Vagina (tissue), 2 donors: Measurements from ENCODE around the gene NR3C2. TPM values are rescaled to one million over a fixed set of nuclear protein-coding genes. Genes with fewer than 3 reads are reported as not detected.

Source experiments
- DNase-seq, 2 donors: peaks; one replicate each; pipeline ENCODE4 v3.0.0-alpha.2; 2017; ENCODE audit errors: extremely low spot score in 2 of 2
- H3K27ac ChIP-seq: fragments of 200-600 bp; sonication (generic); one replicate; pipeline ENCODE4 v1.5.1; 2019
- H3K27me3 ChIP-seq: fragments of 200-600 bp; sonication (generic); one replicate; pipeline ENCODE4 v1.5.1; 2019
- H3K36me3 ChIP-seq, 2 donors: fragments of 200-600 bp; sonication (generic); one replicate each; pipeline ENCODE4 v1.5.1; 2017 to 2019
- H3K4me1 ChIP-seq: fragments of 200-600 bp; sonication (generic); one replicate; pipeline ENCODE4 v1.5.1; 2019
- H3K4me3 ChIP-seq, 2 donors: fragments of 200-600 bp; sonication (generic); 1 replicate in 1 of 2; 2 replicates in 1 of 2; pipeline ENCODE4 v1.5.1; 2016 to 2019
- H3K9me3 ChIP-seq: fragments of 200-600 bp; sonication (generic); one replicate; pipeline ENCODE4 v1.5.1; 2019
- POLR2A ChIP-seq, 2 donors: fragments of 450-650 bp; IDR thresholded peaks; one replicate each; pipeline ENCODE4 v1.6.1; 2017; ENCODE audit warnings: antibody characterized with exemption in 2 of 2, mild to moderate bottlenecking in 2 of 2, moderate library complexity in 2 of 2
- POLR2AphosphoS5 ChIP-seq, 2 donors: sonication (generic); formaldehyde crosslinking; IDR thresholded peaks; one replicate each; pipeline ENCODE4 v1.9.0; 2017; ENCODE audit warnings: antibody characterized with exemption in 2 of 2, mild to moderate bottlenecking in 2 of 2, low read depth in 1 of 2; ENCODE audit not compliant: insufficient read depth in 1 of 2
- intact Hi-C: fragments of 100-400 bp; cut with DNase I; formaldehyde crosslinking; loops from one replicate; pipeline ENCODE4 v1.15.1; 2023
- total RNA-seq: library from RNA; depleted of rRNA; stranded (reverse); fragments of >200 nt; gene quantifications from one replicate; pipeline ENCODE4 v1.2.3, GENCODE V29; 2016
- TF ChIP-seq, protein P1 (sequence below), 3 experiments: fragments of 450-650 bp in 2 of 3; fragments of 200-600 bp in 1 of 3; sonication (generic) in 1 of 3; IDR thresholded peaks; one replicate each; pipeline ENCODE4 v1.5.1; 2017 to 2019; ENCODE audit warnings: antibody characterized with exemption in 3 of 3, mild to moderate bottlenecking in 2 of 3, moderate library complexity in 2 of 3

Gene NR3C2
- total RNA-seq, 1 donor from 2014 or later, result 9.6 TPM

DNA sequence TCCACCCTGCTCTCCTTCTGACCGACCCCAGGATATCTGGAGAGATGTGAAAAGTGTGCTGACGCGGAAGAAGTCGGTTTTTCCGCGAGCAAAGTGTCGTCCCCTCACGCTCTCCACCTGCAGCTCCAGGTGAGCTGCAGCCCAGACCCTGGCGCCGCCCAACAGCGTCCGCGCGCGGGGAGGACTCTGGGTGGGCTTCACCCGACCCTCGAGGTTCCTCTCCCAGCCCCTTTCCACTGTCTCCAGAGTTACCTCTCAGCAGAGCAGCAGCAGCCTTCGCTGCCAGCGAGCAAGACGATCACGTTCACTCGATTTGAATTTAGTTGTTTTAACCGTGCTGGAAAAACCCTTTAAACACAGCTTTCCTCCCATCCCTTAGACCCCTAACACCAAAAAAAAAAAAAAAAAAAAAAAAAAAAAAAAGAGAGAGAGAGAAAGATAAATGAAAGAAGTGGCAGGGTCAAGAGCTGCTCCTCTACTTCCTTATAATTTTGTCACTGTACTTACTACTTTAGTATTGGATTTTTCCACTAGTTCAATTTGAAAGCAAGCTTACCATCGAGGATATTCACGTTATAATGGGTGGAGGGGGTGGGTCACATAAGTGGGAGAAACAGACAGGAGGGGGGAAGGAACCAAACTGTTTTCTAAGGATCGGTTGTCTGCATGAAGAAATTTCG lies 758 bp upstream of the NR3C2 start:
- peak overlapping the region; percentile 94 for H3K27ac ChIP-seq
- DNase-seq, result no peak
- H3K4me1 ChIP-seq, result peaks cover 48% of the 10 kb centered on the region
- peak overlapping the region; percentile 87 to 92 for H3K4me3 ChIP-seq
- H3K9me3 ChIP-seq, result no peaks in the 10 kb centered on the region
- no peaks in the 10 kb centered on the region for H3K36me3 ChIP-seq
- intact Hi-C loops, result no loop called here
- H3K27me3 ChIP-seq, result no peaks in the 10 kb centered on the region
- TF ChIP-seq, protein P1, sequence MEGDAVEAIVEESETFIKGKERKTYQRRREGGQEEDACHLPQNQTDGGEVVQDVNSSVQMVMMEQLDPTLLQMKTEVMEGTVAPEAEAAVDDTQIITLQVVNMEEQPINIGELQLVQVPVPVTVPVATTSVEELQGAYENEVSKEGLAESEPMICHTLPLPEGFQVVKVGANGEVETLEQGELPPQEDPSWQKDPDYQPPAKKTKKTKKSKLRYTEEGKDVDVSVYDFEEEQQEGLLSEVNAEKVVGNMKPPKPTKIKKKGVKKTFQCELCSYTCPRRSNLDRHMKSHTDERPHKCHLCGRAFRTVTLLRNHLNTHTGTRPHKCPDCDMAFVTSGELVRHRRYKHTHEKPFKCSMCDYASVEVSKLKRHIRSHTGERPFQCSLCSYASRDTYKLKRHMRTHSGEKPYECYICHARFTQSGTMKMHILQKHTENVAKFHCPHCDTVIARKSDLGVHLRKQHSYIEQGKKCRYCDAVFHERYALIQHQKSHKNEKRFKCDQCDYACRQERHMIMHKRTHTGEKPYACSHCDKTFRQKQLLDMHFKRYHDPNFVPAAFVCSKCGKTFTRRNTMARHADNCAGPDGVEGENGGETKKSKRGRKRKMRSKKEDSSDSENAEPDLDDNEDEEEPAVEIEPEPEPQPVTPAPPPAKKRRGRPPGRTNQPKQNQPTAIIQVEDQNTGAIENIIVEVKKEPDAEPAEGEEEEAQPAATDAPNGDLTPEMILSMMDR (IDR thresholded peaks at IDR 0.05), result no peak
- peak in 1 of 2 donors; percentile 84 for TF ChIP-seq POLR2AphosphoS5 (IDR thresholded peaks at IDR 0.05; ENCODE audit: insufficient read depth in 1 of 2, low read depth in 1 of 2)

DNA sequence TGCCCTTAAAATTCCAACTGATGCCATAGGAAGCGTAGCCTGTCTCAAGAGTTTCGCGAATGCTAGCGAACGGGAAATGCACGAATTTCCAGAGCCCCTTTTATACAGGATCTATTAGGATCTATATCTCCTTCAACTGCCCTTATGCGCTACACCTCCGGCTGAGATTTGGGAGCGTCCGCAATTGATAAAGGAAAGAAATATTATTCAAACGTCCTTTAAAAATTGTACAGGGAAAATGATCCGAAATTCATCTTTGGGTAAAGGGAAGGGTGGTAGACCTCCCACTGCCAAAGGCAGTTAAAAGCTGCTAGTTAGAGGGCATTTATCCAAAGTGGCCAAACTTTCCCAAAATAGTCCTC lies 609 bp downstream of the NR3C2 start:
- H3K4me3 ChIP-seq, result peak overlapping the region; percentile 87 to 92
- DNase-seq, result no peak
- intact Hi-C loops, result no loop called here
- H3K27ac ChIP-seq, result peak overlapping the region; percentile 88
- H3K36me3 ChIP-seq, result no peaks in the 10 kb centered on the region
- no peak for TF ChIP-seq POLR2A (IDR thresholded peaks at IDR 0.05)
- no peak for TF ChIP-seq POLR2AphosphoS5 (IDR thresholded peaks at IDR 0.05; ENCODE audit: insufficient read depth in 1 of 2, low read depth in 1 of 2)
- TF ChIP-seq, protein P1 (IDR thresholded peaks at IDR 0.05), result no peak
- H3K27me3 ChIP-seq, result no peaks in the 10 kb centered on the region
- H3K4me1 ChIP-seq, result peaks cover 37% of the 10 kb centered on the region
- H3K9me3 ChIP-seq, result no peaks in the 10 kb centered on the region

DNA sequence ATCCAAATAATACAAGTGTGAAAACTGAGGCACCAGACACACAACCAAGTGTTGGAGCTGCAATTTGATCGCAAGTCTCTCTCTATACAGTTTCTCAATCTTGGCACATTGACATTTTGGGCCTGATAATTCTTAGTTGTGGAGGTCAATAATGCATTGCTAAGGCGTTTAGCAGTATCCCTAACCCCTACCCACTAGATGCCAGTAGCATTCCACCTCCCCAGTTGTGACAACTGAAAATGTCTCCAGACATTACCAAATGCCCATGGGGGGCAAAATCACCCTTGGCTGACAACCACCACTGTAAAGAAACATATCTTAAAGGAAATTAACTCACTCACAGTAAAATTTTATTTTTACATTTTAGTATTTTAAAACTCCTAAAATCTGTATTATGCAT lies 4.2 kb downstream of the NR3C2 start:
- TF ChIP-seq POLR2A (IDR thresholded peaks at IDR 0.05) (no peak), POLR2AphosphoS5 (IDR thresholded peaks at IDR 0.05; ENCODE audit: insufficient read depth in 1 of 2, low read depth in 1 of 2) (no peak)
- TF ChIP-seq, protein P1 (IDR thresholded peaks at IDR 0.05), result no peak
- Histone ChIP-seq H3K36me3 (no peaks in the 10 kb centered on the region), H3K27me3 (no peaks in the 10 kb centered on the region), H3K4me1 (peaks cover 44% of the 10 kb centered on the region), H3K4me3 (no peak overlapping the region), H3K27ac (no peak overlapping the region), H3K9me3 (no peaks in the 10 kb centered on the region)
- intact Hi-C loops, result no loop called here
- no peak for DNase-seq

DNA sequence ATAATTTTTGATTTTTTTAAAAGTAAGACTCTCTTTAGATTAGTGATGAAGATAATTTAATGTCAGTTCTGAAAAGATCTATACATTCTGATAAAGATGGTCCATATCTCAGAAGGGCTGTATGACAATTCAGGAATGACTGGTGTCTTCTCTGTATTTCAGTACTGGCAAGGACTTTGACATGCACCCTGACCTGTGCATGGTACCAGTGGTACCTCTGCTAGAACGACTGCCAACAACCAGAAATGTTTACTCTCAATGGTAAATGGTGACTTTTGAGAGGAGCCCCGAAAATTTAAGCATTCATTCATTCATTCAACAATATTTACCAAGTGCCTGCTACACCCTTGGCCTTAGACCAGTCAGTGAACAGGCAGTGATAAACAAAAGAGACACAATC lies 4.8 kb downstream of the NR3C2 start:
- Histone ChIP-seq H3K4me3 (no peak overlapping the region), H3K36me3 (no peaks in the 10 kb centered on the region), H3K9me3 (no peaks in the 10 kb centered on the region), H3K27ac (no peak overlapping the region), H3K4me1 (peaks cover 44% of the 10 kb centered on the region), H3K27me3 (no peaks in the 10 kb centered on the region)
- TF ChIP-seq POLR2AphosphoS5 (IDR thresholded peaks at IDR 0.05; ENCODE audit: insufficient read depth in 1 of 2, low read depth in 1 of 2) (no peak), POLR2A (IDR thresholded peaks at IDR 0.05) (no peak)
- TF ChIP-seq, protein P1 (IDR thresholded peaks at IDR 0.05), result no peak
- no peak for DNase-seq
- intact Hi-C loops, result no loop called here

DNA sequence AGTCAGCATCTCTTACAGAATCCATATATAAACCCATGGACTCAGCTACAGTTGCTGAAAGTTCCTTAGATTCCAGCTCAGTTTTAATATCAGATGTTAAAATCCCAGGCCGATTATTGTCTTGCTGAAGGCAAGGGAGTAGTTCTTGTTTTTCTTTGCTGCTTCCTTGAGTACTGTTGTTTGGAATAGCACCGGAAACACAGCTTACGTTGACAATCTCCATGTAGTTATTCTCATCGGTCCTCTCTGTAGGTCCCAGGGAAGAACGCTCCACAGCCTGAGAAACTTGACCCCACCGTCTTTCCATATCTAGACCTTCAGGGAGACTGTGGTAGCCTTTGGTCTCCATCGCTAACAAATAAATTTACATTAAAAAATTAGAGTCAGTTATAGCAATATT lies 5.7 kb downstream of the NR3C2 start:
- peaks cover 44% of the 10 kb centered on the region for H3K4me1 ChIP-seq
- DNase-seq, result no peak

More for the DNA sequence above, 5.7 kb downstream of the NR3C2 start:
- intact Hi-C loops, result no loop called here
- Histone ChIP-seq H3K27me3 (no peaks in the 10 kb centered on the region), H3K27ac (no peak overlapping the region), H3K36me3 (no peaks in the 10 kb centered on the region), H3K9me3 (no peaks in the 10 kb centered on the region), H3K4me3 (no peak overlapping the region)
- TF ChIP-seq, protein P1 (IDR thresholded peaks at IDR 0.05), result no peak
- TF ChIP-seq POLR2A (IDR thresholded peaks at IDR 0.05) (no peak), POLR2AphosphoS5 (IDR thresholded peaks at IDR 0.05; ENCODE audit: insufficient read depth in 1 of 2, low read depth in 1 of 2) (no peak)
